Measurements from ENCODE around the gene HAAO.

Gene HAAO

GRCh38 chr2:42755191-42755880 is 37.0 kb downstream of the HAAO start:
- Histone ChIP-seq H3K9me3 (ENCODE audit: control insufficient read depth, insufficient read depth, low read depth, low read length) (no peaks in the 10 kb centered on the region), H3K4me3 (ENCODE audit: low read depth, low read length) (no peak overlapping the region), H3K27ac (ENCODE audit: low read depth, low read length) (no peak overlapping the region), H3K27me3 (ENCODE audit: control insufficient read depth, insufficient read depth, low read length) (no peaks in the 10 kb centered on the region), H3K9ac (ENCODE audit: low read length) (no peak overlapping the region), H3K4me1 (ENCODE audit: control insufficient read depth, insufficient read depth, low read length) (peaks cover 7% of the 10 kb centered on the region), H3K36me3 (ENCODE audit: control insufficient read depth, insufficient read depth, low read length) (peaks cover 6% of the 10 kb centered on the region)

- H3K9me3 ChIP-seq (ENCODE audit: control insufficient read depth, insufficient read depth, low read depth, low read length) = no peaks in the 10 kb centered on the region
- no peak overlapping the region for H3K27ac ChIP-seq (ENCODE audit: low read depth, low read length)
- H3K4me3 ChIP-seq (ENCODE audit: low read depth, low read length) = no peak overlapping the region
- H3K4me1 ChIP-seq (ENCODE audit: control insufficient read depth, insufficient read depth, low read length) = peaks cover 7% of the 10 kb centered on the region
- no peaks in the 10 kb centered on the region for H3K27me3 ChIP-seq (ENCODE audit: control insufficient read depth, insufficient read depth, low read length)
- no peak overlapping the region for H3K9ac ChIP-seq (ENCODE audit: low read length)
- peaks cover 6% of the 10 kb centered on the region for H3K36me3 ChIP-seq (ENCODE audit: control insufficient read depth, insufficient read depth, low read length)
Measured at GRCh38 chr2:42754776-42755140, 37.6 kb downstream of the HAAO start.

GRCh38 chr2:42754021-42754775 is 38.2 kb downstream of the HAAO start:
- Histone ChIP-seq H3K4me1 (ENCODE audit: control insufficient read depth, insufficient read depth, low read length) (peaks cover 7% of the 10 kb centered on the region), H3K27ac (ENCODE audit: low read depth, low read length) (no peak overlapping the region), H3K9me3 (ENCODE audit: control insufficient read depth, insufficient read depth, low read depth, low read length) (no peaks in the 10 kb centered on the region), H3K4me3 (ENCODE audit: low read depth, low read length) (no peak overlapping the region), H3K27me3 (ENCODE audit: control insufficient read depth, insufficient read depth, low read length) (no peaks in the 10 kb centered on the region), H3K36me3 (ENCODE audit: control insufficient read depth, insufficient read depth, low read length) (peaks cover 6% of the 10 kb centered on the region), H3K9ac (ENCODE audit: low read length) (no peak overlapping the region)

- no peak overlapping the region for H3K9ac ChIP-seq (ENCODE audit: low read length)
- H3K27ac ChIP-seq (ENCODE audit: low read depth, low read length) = no peak overlapping the region
- peaks cover 6% of the 10 kb centered on the region for H3K36me3 ChIP-seq (ENCODE audit: control insufficient read depth, insufficient read depth, low read length)
- no peak overlapping the region for H3K4me3 ChIP-seq (ENCODE audit: low read depth, low read length)
- H3K9me3 ChIP-seq (ENCODE audit: control insufficient read depth, insufficient read depth, low read depth, low read length) = no peaks in the 10 kb centered on the region
- peaks cover 7% of the 10 kb centered on the region; the same call in 1 of the 2 replicates for H3K4me1 ChIP-seq (ENCODE audit: control insufficient read depth, insufficient read depth, low read length)
- H3K27me3 ChIP-seq (ENCODE audit: control insufficient read depth, insufficient read depth, low read length) = no peaks in the 10 kb centered on the region
Measured at GRCh38 chr2:42752816-42753813, 39.3 kb downstream of the HAAO start.

GRCh38 chr2:42752314-42752713 is 40.1 kb downstream of the HAAO start:
- H3K4me1 ChIP-seq (ENCODE audit: control insufficient read depth, insufficient read depth, low read length) = peaks cover 7% of the 10 kb centered on the region; the same call in 1 of the 2 replicates
- H3K36me3 ChIP-seq (ENCODE audit: control insufficient read depth, insufficient read depth, low read length) = peaks cover 6% of the 10 kb centered on the region

GRCh38 chr2:42748840-42749239 is 43.5 kb downstream of the HAAO start:
- Histone ChIP-seq H3K4me3 (ENCODE audit: low read depth, low read length) (no peak overlapping the region), H3K27ac (ENCODE audit: low read depth, low read length) (no peak overlapping the region), H3K27me3 (ENCODE audit: control insufficient read depth, insufficient read depth, low read length) (no peaks in the 10 kb centered on the region), H3K4me1 (ENCODE audit: control insufficient read depth, insufficient read depth, low read length) (no peaks in the 10 kb centered on the region), H3K36me3 (ENCODE audit: control insufficient read depth, insufficient read depth, low read length) (peaks cover 2% of the 10 kb centered on the region), H3K9ac (ENCODE audit: low read length) (no peak overlapping the region), H3K9me3 (ENCODE audit: control insufficient read depth, insufficient read depth, low read depth, low read length) (no peaks in the 10 kb centered on the region)

More at GRCh38 chr2:42752314-42752713, 40.1 kb downstream of the HAAO start:
- no peaks in the 10 kb centered on the region for H3K27me3 ChIP-seq (ENCODE audit: control insufficient read depth, insufficient read depth, low read length)
- H3K9me3 ChIP-seq (ENCODE audit: control insufficient read depth, insufficient read depth, low read depth, low read length) = no peaks in the 10 kb centered on the region
- H3K9ac ChIP-seq (ENCODE audit: low read length) = no peak overlapping the region
- H3K4me3 ChIP-seq (ENCODE audit: low read depth, low read length) = no peak overlapping the region
- H3K27ac ChIP-seq (ENCODE audit: low read depth, low read length) = no peak overlapping the region

GRCh38 chr2:42747422-42747821 is 45.0 kb downstream of the HAAO start:
- H3K9ac ChIP-seq (ENCODE audit: low read length) = no peak overlapping the region
- H3K4me3 ChIP-seq (ENCODE audit: low read depth, low read length) = no peak overlapping the region
- H3K27ac ChIP-seq (ENCODE audit: low read depth, low read length) = no peak overlapping the region
- H3K4me1 ChIP-seq (ENCODE audit: control insufficient read depth, insufficient read depth, low read length) = no peaks in the 10 kb centered on the region
- H3K9me3 ChIP-seq (ENCODE audit: control insufficient read depth, insufficient read depth, low read depth, low read length) = no peaks in the 10 kb centered on the region
- no peaks in the 10 kb centered on the region for H3K27me3 ChIP-seq (ENCODE audit: control insufficient read depth, insufficient read depth, low read length)
- no peaks in the 10 kb centered on the region for H3K36me3 ChIP-seq (ENCODE audit: control insufficient read depth, insufficient read depth, low read length)

- H3K9me3 ChIP-seq (ENCODE audit: control insufficient read depth, insufficient read depth, low read depth, low read length) = peaks cover 5% of the 10 kb centered on the region; the same call in 1 of the 2 replicates
- 0 out of 2 replicates have a peak, but pooled peaks cover 9% of the 10 kb centered on the region for H3K36me3 ChIP-seq (ENCODE audit: control insufficient read depth, insufficient read depth, low read length)
- H3K27ac ChIP-seq (ENCODE audit: low read depth, low read length) = no peak overlapping the region
- no peaks in the 10 kb centered on the region for H3K27me3 ChIP-seq (ENCODE audit: control insufficient read depth, insufficient read depth, low read length)
- no peak overlapping the region for H3K4me3 ChIP-seq (ENCODE audit: low read depth, low read length)
- no peak overlapping the region for H3K9ac ChIP-seq (ENCODE audit: low read length)
- H3K4me1 ChIP-seq (ENCODE audit: control insufficient read depth, insufficient read depth, low read length) = no peaks in the 10 kb centered on the region; the same call in 1 of the 2 replicates
Measured at GRCh38 chr2:42744545-42745082, 47.8 kb downstream of the HAAO start.

- Histone ChIP-seq H3K27me3 (ENCODE audit: control insufficient read depth, insufficient read depth, low read length) (no peaks in the 10 kb centered on the region), H3K36me3 (ENCODE audit: control insufficient read depth, insufficient read depth, low read length) (0 out of 2 replicates have a peak, but pooled peaks cover 9% of the 10 kb centered on the region), H3K9ac (ENCODE audit: low read length) (no peak overlapping the region), H3K4me3 (ENCODE audit: low read depth, low read length) (no peak overlapping the region), H3K27ac (ENCODE audit: low read depth, low read length) (no peak overlapping the region), H3K4me1 (ENCODE audit: control insufficient read depth, insufficient read depth, low read length) (peaks cover 4% of the 10 kb centered on the region; the same call in 1 of the 2 replicates), H3K9me3 (ENCODE audit: control insufficient read depth, insufficient read depth, low read depth, low read length) (peaks cover 5% of the 10 kb centered on the region; the same call in 1 of the 2 replicates)
Measured at GRCh38 chr2:42743659-42743990, 48.8 kb downstream of the HAAO start.

- Histone ChIP-seq H3K9ac (ENCODE audit: low read length) (no peak overlapping the region), H3K36me3 (ENCODE audit: control insufficient read depth, insufficient read depth, low read length) (0 out of 2 replicates have a peak, but pooled peaks cover 9% of the 10 kb centered on the region), H3K27ac (ENCODE audit: low read depth, low read length) (no peak overlapping the region)
Measured at GRCh38 chr2:42742740-42743658, 49.4 kb downstream of the HAAO start.

More at GRCh38 chr2:42742740-42743658, 49.4 kb downstream of the HAAO start:
- Histone ChIP-seq H3K9me3 (ENCODE audit: control insufficient read depth, insufficient read depth, low read depth, low read length) (peaks cover 5% of the 10 kb centered on the region; the same call in 1 of the 2 replicates), H3K27me3 (ENCODE audit: control insufficient read depth, insufficient read depth, low read length) (no peaks in the 10 kb centered on the region), H3K4me3 (ENCODE audit: low read depth, low read length) (no peak overlapping the region), H3K4me1 (ENCODE audit: control insufficient read depth, insufficient read depth, low read length) (peaks cover 4% of the 10 kb centered on the region; the same call in 1 of the 2 replicates)

Data from HUES6 (cell line).